ENCODE results near the gene TNFRSF1B. TPM values are rescaled to one million over a fixed set of nuclear protein-coding genes. Genes with fewer than 3 reads are reported as not detected.

The TNFRSF1B gene
- total RNA-seq, 1 experiment from 2014 or later: 0.92 TPM

GRCh38 chr1:12255913-12256312 lies 89.1 kb downstream of the TNFRSF1B start:
- no peak for DNase-seq (ENCODE audit: extremely low read depth, low read depth)

- DNase-seq (ENCODE audit: extremely low read depth, low read depth): no peak
These were observed 91.5 kb downstream of the TNFRSF1B start for GRCh38 chr1:12258272-12258671.

Small RNAs within 50 kb of the gene (small RNA-seq; reads per million reads assigned to genes)
- gene MIR4632 (0 reads per million in 2 experiments), gene RF00156 (0 to 0.04 reads per million in 2 experiments)

Other genes starting within 250 kb of the TNFRSF1B start
- gene KIAA2013, start 240.6 kb upstream of the TNFRSF1B start, total RNA-seq (2014; rRNA removed; shearing (Covaris generic)): 33.8 and 40.3 TPM in 2 replicates
- 69.1 and 70.0 TPM in 2 replicates for gene PLOD1, start 232.3 kb upstream of the TNFRSF1B start, total RNA-seq (2014; rRNA removed; shearing (Covaris generic))
- 29.8 and 32.0 TPM in 2 replicates for gene MFN2, start 186.5 kb upstream of the TNFRSF1B start, total RNA-seq (2014; rRNA removed; shearing (Covaris generic))
- gene MIIP, start 147.5 kb upstream of the TNFRSF1B start, total RNA-seq (2014; rRNA removed; shearing (Covaris generic)): 17.6 and 24.2 TPM in 2 replicates
- gene TNFRSF8, start 103.7 kb upstream of the TNFRSF1B start, total RNA-seq (2014; rRNA removed; shearing (Covaris generic)): 1.4 and 1.8 TPM in 2 replicates
- gene VPS13D, start 63.0 kb downstream of the TNFRSF1B start, total RNA-seq (2014; rRNA removed; shearing (Covaris generic)): 10.4 and 13.7 TPM in 2 replicates